GM18507 (cell line): Measurements from ENCODE around the gene PIK3R6.
A peak's percentile ranks its signal among the peaks of the same experiment; 100 is the strongest.

Experiments
- DNase-seq: peaks from one replicate; pipeline ENCODE4 v3.0.0; 2011; ENCODE audit warnings: low read depth; ENCODE audit not compliant: insufficient read length; ENCODE audit errors: extremely low spot score
- FAIRE-seq: peaks from 2 replicates; lab custom pipeline; 2011; peaks lifted over from hg19 to GRCh38; lab: Jason Lieb, UNC

PIK3R6 gene

GRCh38 chr17:8867361-8867981 lies at the start of gene PIK3R6:
Gene PIK3R6, minus strand, starts transcription at chr17:8867674. Its CDS starts 17,880 bp downstream, at chr17:8849794.
- DNase-seq (no peak), FAIRE-seq (peak; percentile 99)

- no peak for DNase-seq
- FAIRE-seq, result no peak
Observed at GRCh38 chr17:8916466-8916865, 49.0 kb upstream of the PIK3R6 start.

- DNase-seq, result no peak
- no peak for FAIRE-seq
Observed at GRCh38 chr17:8914554-8914953, 47.1 kb upstream of the PIK3R6 start.

- no peak for FAIRE-seq
- no peak for DNase-seq
Observed at GRCh38 chr17:8913879-8914278, 46.4 kb upstream of the PIK3R6 start.

- no peak for FAIRE-seq
Observed at GRCh38 chr17:8913091-8913490, 45.6 kb upstream of the PIK3R6 start.

GRCh38 chr17:8912084-8912981 lies 44.9 kb upstream of the PIK3R6 start:
- DNase-seq (no peak), FAIRE-seq (no peak)

More at GRCh38 chr17:8913091-8913490, 45.6 kb upstream of the PIK3R6 start:
- no peak for DNase-seq

GRCh38 chr17:8910969-8911604 lies 43.6 kb upstream of the PIK3R6 start:
- no peak for DNase-seq
- no peak for FAIRE-seq

GRCh38 chr17:8909586-8910270 lies 42.3 kb upstream of the PIK3R6 start:
- FAIRE-seq (peak; percentile 41), DNase-seq (no peak)

DNA sequence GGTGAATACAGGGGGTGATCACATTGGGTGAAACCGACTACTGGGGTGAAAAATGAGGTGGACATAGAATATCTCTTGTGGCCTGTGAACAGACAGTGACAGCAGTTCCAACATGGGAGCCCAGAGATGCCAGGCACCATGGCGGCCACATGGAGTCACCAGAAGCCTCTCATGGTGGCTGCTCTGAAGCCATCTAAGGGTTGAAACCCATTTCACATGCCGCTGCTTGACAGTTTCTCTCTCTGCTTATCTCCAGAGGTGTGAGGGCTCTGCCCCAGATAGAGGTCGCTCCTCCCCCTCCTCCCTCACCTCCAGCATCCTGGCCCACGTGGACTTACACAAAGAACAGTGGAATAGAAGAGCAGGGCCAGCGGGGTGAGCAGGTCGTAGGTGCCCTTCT lies 37.9 kb upstream of the PIK3R6 start:
- no peak for FAIRE-seq

DNA sequence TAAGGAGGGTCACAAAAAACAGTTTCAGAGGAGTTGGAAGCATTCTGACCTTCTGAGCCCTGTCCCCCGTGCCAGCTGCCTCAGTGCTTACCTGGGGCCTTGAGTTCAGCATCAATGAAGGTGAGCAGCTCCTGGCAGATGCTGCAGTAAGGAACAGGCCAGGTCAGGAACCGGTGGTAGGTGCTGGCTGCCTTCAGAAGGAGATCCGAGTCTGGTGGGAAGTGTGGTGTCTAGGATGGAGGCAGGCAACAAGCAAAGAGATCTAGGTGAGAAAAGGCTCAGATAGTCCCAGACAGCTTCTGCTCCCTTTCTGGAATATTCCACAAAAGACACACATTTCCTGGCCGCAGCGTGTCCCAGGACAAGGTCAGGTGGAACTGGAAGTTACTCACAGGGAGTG lies 37.2 kb upstream of the PIK3R6 start:
- DNase-seq (no peak), FAIRE-seq (no peak)

More for the DNA sequence above, 37.9 kb upstream of the PIK3R6 start:
- DNase-seq, result no peak

DNA sequence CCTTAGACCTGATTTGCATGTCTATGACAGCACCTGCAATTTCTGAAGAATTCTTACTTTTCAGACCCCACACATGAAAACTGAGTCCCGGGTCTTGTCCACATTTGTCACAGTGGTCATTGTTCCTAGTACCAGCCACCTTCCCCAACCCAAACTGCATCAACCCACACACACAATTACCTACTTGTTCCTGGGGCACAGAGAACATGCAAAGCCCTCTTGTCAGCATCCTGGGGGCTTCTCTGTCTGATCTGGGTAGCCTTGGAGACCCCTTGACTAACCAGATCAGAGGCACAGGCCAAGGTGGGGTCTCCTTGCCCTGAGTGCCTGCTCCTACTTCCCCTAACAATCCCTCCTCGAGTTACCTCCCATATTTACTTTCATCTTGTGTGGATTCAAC lies 36.7 kb upstream of the PIK3R6 start:
- FAIRE-seq (no peak), DNase-seq (no peak)

DNA sequence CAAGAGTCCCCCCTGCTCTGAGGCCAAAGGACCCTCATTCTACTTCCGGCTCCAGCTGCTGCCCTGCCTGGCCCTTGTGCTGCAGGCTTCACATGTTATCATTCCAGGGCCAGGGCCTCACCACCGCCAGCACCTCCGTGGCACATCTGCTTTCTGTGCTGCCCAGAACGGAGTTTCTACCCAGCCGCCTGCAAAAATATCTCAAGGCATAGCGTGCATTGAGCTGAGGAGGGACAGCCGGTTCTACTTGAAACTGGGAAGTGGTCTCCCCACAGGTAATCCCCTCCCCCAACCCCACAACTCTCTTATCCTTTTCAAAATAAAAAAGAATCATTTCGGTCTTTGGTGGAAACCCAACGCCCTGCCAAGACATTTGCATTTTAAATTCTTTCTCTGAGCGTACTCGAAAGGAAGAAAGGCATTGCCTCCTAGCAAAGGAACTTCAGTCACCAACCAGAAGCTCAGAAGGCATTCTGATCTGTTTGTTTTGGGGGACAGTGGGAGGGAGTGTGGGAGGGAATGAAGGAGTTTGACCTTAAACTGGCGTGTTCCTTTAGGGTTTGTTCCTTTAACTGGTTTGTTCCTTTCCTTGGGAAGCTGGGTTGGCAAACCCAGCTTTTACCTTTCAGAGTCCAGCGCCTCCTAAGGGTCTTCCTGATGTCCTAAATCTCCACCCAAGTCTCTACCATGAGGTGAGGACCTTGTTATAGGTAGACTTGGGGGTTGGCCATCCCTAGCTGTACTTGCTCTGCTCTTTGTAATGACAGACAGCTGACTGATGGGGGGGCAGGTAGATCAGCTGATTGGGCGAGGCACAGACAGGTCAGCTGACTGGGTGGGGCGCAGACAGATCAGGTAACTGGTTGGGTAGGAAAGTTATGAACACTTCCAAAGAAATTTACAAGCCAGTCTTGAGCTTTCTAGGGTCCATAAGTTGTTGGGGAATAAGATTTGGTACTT lies 33.4 kb upstream of the PIK3R6 start:
- FAIRE-seq (peak; percentile 90), DNase-seq (no peak)

DNA sequence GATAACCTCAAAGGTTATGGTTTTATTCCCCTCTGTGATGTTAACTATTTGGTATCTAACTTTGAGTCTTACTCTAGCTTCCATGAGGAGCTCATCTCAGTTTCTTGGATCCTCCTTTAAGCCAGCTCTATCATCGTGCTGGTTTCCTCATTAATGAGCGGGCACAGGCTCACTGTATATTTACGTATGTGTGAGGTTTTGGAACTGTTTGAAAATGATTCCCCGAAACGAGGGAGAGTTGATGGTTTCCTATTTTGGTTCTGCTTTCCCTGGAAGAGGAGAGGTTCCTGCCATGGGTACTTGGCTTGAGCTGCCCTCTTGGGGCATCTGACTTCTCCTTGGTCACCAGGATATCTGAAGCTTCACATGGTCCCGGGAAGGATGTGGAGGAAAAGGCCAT lies 32.7 kb upstream of the PIK3R6 start:
- peak; percentile 58 for FAIRE-seq
- DNase-seq, result no peak

DNA sequence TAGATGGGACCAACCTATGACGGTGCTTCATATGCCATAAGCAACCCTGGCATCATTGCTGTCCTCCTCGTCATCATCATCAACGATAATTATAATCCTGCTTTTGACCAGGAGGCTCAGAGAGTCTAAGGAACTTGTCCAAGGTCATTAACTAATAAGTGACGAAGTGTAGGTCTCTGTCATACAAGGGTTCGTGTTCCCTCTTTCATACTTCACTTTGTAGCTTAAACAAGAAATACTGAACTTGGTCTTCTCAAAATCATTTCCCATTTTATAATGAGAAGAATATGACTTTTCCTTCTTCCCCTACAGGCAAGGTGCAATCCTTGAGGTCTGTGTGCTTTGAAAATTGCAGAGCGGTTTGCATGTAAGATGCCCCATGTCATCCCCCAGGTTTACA lies 31.2 kb upstream of the PIK3R6 start:
- FAIRE-seq, result no peak
- DNase-seq, result no peak

DNA sequence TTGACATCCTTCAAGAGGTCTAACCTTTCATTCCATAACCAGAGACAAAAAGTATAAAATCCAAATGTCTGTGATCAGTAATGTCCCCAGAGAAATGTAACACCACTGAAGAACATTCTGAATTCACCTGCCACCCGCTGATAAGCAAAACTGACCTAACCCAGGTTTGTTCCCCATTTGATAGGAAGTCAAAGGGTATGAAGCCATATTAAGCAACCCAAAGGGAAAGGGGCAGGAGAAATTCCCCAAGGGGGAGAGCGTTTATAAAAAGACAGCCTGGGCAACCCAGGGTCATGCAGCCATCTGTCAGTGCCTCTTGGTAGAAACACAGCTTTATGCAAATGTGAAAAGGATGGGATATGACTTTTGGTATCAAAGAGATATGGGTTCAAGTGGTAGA lies 30.7 kb upstream of the PIK3R6 start:
- no peak for DNase-seq
- peak; percentile 31 for FAIRE-seq

DNA sequence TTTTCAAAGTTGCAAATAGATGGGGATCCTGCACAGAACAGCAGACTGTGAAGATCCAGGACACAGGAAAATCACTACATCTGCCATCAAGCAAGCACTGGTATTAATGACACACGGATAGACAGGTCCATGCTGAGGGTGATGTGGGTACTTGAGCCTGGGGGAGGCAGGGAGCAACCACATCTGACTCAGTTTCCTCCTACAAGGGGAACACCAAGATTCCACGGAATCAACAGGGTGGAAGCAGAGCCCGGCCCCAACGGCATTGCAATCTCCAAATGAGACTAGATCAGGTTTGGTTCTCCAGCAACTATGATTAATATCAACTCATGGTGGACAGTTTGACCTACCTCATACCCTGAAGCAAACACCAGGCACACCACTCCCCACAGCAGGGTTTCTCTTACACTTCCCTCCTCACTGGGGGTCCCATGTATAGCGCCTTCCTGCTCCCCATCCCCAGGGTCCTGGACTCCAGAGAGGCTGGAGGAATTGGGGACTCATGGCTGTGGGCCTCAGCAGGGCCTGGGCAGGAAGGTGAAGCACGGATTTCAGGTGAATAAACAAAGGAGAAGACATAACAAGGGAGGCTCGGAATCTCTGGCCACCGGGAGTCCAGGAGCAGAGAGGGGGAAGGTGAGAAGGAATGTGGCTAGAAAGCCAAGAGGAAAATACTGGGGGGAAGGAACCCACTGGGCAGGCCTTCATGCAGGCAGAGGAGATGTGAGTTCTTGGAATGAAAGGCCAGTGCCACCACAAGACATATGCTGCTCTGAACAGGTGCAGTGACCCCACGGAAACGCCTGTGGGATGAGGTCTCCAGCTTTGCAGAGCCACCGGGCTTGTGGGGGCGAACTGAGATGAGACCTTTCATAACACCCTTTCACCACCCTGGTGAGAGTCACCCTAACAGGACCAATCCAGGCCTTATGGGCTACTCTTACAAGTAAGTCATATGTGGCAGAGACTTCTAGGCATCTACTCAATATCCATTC lies 29.5 kb upstream of the PIK3R6 start:
- FAIRE-seq (no peak), DNase-seq (no peak)

DNA sequence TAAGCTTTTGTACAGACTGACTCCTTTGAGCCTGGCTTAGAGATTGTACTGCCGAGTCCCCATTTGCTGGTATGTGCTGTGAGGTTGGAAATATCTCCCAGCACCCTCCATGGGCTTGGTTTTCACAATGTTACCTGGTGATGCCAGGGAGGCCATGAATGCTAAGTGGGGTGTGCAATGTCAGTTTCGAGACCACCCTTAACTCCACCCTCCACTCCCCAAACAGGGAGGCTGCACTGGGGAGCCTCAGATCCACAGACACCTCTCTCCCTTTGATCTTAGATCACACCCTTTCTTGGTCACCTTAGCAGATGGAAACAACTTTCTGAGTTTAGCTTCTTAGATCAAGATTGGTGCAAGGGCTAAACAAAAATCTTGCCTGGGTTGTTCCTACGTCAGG lies 28.6 kb upstream of the PIK3R6 start:
- FAIRE-seq (no peak), DNase-seq (no peak)
